Naive B cell (primary cell): Measurements from ENCODE around the gene IPO9. TPM values are rescaled to one million over a fixed set of nuclear protein-coding genes. Genes with fewer than 3 reads are reported as not detected.

Source experiments
- ATAC-seq, 2 donors: fragments of 150-1000 bp; cut with Tn5 transposase; 2 replicates each; pipeline ENCODE4 v1.10.0; 2021; ENCODE audit warnings: low read depth in 2 of 2, mild to moderate bottlenecking in 2 of 2, moderate library complexity in 2 of 2
- DNase-seq: peaks from one replicate; pipeline ENCODE4 v3.0.0; 2022
- H3K27ac Mint-ChIP-seq, 6 donors: one replicate each; pipeline ENCODE4 v1.8.0; 2020 to 2022; ENCODE audit warnings: mild to moderate bottlenecking in 6 of 6, mixed read lengths in 6 of 6, moderate library complexity in 5 of 6, inconsistent platforms in 2 of 6
- H3K27me3 Mint-ChIP-seq, 3 donors: one replicate each; pipeline ENCODE4 v1.8.0; 2021 to 2022; ENCODE audit warnings: mixed read lengths in 3 of 3, mild to moderate bottlenecking in 1 of 3
- H3K36me3 Mint-ChIP-seq, 2 donors: one replicate each; pipeline ENCODE4 v1.8.0; 2020 to 2022; ENCODE audit warnings: mixed read lengths in 2 of 2, inconsistent platforms in 1 of 2, mild to moderate bottlenecking in 1 of 2
- H3K4me1 Mint-ChIP-seq, 3 donors: one replicate each; pipeline ENCODE4 v1.8.0; 2020 to 2022; ENCODE audit warnings: mixed read lengths in 3 of 3, inconsistent platforms in 1 of 3, mild to moderate bottlenecking in 1 of 3, moderate library complexity in 1 of 3
- H3K4me3 Mint-ChIP-seq, 8 donors: one replicate each; pipeline ENCODE4 v1.8.0; 2020 to 2022; ENCODE audit warnings: mild to moderate bottlenecking in 8 of 8, mixed read lengths in 8 of 8, moderate library complexity in 8 of 8, inconsistent platforms in 2 of 8
- H3K9me3 Mint-ChIP-seq, 7 donors: one replicate each; pipeline ENCODE4 v1.8.0; 2020 to 2022; ENCODE audit warnings: mixed read lengths in 7 of 7, mild to moderate bottlenecking in 5 of 7, inconsistent platforms in 2 of 7, moderate library complexity in 1 of 7
- polyA plus RNA-seq, 6 donors: library from polyadenylated mRNA; unstranded; fragments of 300-500 nt; fragmentation: Illumina TruSeq; gene quantifications; one replicate each; pipeline ENCODE4 v1.2.3, GENCODE V29; 2021; ENCODE audit warnings: low read depth in 6 of 6

Gene IPO9
- polyA plus RNA-seq, 6 donors from 2014 or later = 13.6 to 30.0 (median 18.0) TPM

GRCh38 chr1:201888282-201889089, 59.5 kb downstream of the IPO9 start, which contains the start of gene SHISA4:
Gene SHISA4, plus strand, starts transcription at chr1:201888898. Its CDS starts 97 bp downstream, at chr1:201888995.
- H3K4me1 Mint-ChIP-seq = peaks cover 11 to 23% (median 15%) of the 10 kb centered on the region in 3 donors
- H3K36me3 Mint-ChIP-seq = no peaks in the 10 kb centered on the region
- DNase-seq = no peak
- H3K27ac Mint-ChIP-seq = peak within 1 kb of the TSS in 4 of 6 donors; percentile 29 to 70 (median 48)
- peak; percentile 42 to 59 for ATAC-seq
- peak within 1 kb of the TSS; percentile 66 to 93 (median 78) for H3K4me3 Mint-ChIP-seq
- H3K27me3 Mint-ChIP-seq = peaks cover 36 to 64% (median 55%) of the 10 kb centered on the region in 3 donors
- H3K9me3 Mint-ChIP-seq = peaks cover 0 to 3% (median 0%) of the 10 kb centered on the region in 7 donors

- DNase-seq (no peak), ATAC-seq (no peak)
- Mint-ChIP-seq H3K27me3 (peaks cover 43 to 73% (median 64%) of the 10 kb centered on the region in 3 donors), H3K4me1 (peaks cover 8 to 16% (median 10%) of the 10 kb centered on the region in 3 donors), H3K27ac (peak overlapping the region in 2 of 6 donors; percentile 65 to 70), H3K36me3 (no peaks in the 10 kb centered on the region), H3K9me3 (peaks cover 0 to 3% (median 0%) of the 10 kb centered on the region in 7 donors), H3K4me3 (peak overlapping the region; percentile 66 to 93 (median 78))
Measured at GRCh38 chr1:201889090-201889968, 60.4 kb downstream of the IPO9 start.

GRCh38 chr1:201890223-201890622, 61.3 kb downstream of the IPO9 start:
- peak overlapping the region in 2 of 8 donors; percentile 61 to 81 for H3K4me3 Mint-ChIP-seq
- H3K36me3 Mint-ChIP-seq = no peaks in the 10 kb centered on the region
- ATAC-seq = no peak
- no peak overlapping the region for H3K27ac Mint-ChIP-seq
- peaks cover 43 to 71% (median 65%) of the 10 kb centered on the region in 3 donors for H3K27me3 Mint-ChIP-seq
- peaks cover 0 to 3% (median 0%) of the 10 kb centered on the region in 7 donors for H3K9me3 Mint-ChIP-seq
- DNase-seq = no peak
- H3K4me1 Mint-ChIP-seq = peaks cover 6 to 12% (median 6%) of the 10 kb centered on the region in 3 donors

GRCh38 chr1:201890806-201891450, 62.0 kb downstream of the IPO9 start:
- H3K27me3 Mint-ChIP-seq = peaks cover 43 to 68% (median 65%) of the 10 kb centered on the region in 3 donors
- no peak overlapping the region for H3K27ac Mint-ChIP-seq
- peaks cover 6 to 16% (median 8%) of the 10 kb centered on the region in 3 donors for H3K4me1 Mint-ChIP-seq
- DNase-seq (no peak), ATAC-seq (no peak)
- peaks cover 0 to 3% (median 0%) of the 10 kb centered on the region in 7 donors for H3K9me3 Mint-ChIP-seq
- no peaks in the 10 kb centered on the region for H3K36me3 Mint-ChIP-seq
- peak overlapping the region in 1 of 8 donors; percentile 81 for H3K4me3 Mint-ChIP-seq

- no peak for DNase-seq
- H3K27me3 Mint-ChIP-seq = peaks cover 42 to 65% (median 64%) of the 10 kb centered on the region in 3 donors
- H3K9me3 Mint-ChIP-seq = peaks cover 0 to 3% (median 0%) of the 10 kb centered on the region in 7 donors
- ATAC-seq = no peak
- H3K36me3 Mint-ChIP-seq = no peaks in the 10 kb centered on the region
- peak overlapping the region in 1 of 8 donors; percentile 83 for H3K4me3 Mint-ChIP-seq
- H3K27ac Mint-ChIP-seq = no peak overlapping the region
- peaks cover 8 to 21% (median 12%) of the 10 kb centered on the region in 3 donors for H3K4me1 Mint-ChIP-seq
Measured at GRCh38 chr1:201891451-201892045, 62.6 kb downstream of the IPO9 start.

GRCh38 chr1:201892211-201892610, 63.3 kb downstream of the IPO9 start:
- ATAC-seq (no peak), DNase-seq (no peak)
- Mint-ChIP-seq H3K27ac (peak overlapping the region in 1 of 6 donors; percentile 81), H3K9me3 (peaks cover 0 to 3% (median 0%) of the 10 kb centered on the region in 7 donors), H3K36me3 (no peaks in the 10 kb centered on the region), H3K4me3 (no peak overlapping the region), H3K4me1 (peaks cover 8 to 21% (median 12%) of the 10 kb centered on the region in 3 donors), H3K27me3 (peaks cover 35 to 58% (median 58%) of the 10 kb centered on the region in 3 donors)

GRCh38 chr1:201893431-201893830, 64.5 kb downstream of the IPO9 start:
- Mint-ChIP-seq H3K9me3 (peaks cover 0 to 3% (median 0%) of the 10 kb centered on the region in 7 donors), H3K27me3 (peaks cover 27 to 53% (median 48%) of the 10 kb centered on the region in 3 donors), H3K27ac (no peak overlapping the region), H3K4me1 (peaks cover 8 to 18% (median 12%) of the 10 kb centered on the region in 3 donors), H3K36me3 (no peaks in the 10 kb centered on the region), H3K4me3 (no peak overlapping the region)
- no peak for DNase-seq
- no peak for ATAC-seq

- no peak overlapping the region for H3K4me3 Mint-ChIP-seq
- peaks cover 6 to 16% (median 9%) of the 10 kb centered on the region in 3 donors for H3K4me1 Mint-ChIP-seq
- no peaks in the 10 kb centered on the region for H3K36me3 Mint-ChIP-seq
- H3K27me3 Mint-ChIP-seq = peaks cover 25 to 54% (median 50%) of the 10 kb centered on the region in 3 donors
- DNase-seq (no peak), ATAC-seq (no peak)
- H3K9me3 Mint-ChIP-seq = peaks cover 0 to 2% (median 0%) of the 10 kb centered on the region in 7 donors
- peak overlapping the region in 1 of 6 donors; percentile 55 for H3K27ac Mint-ChIP-seq
Measured at GRCh38 chr1:201894343-201895119, 65.6 kb downstream of the IPO9 start.

GRCh38 chr1:201895120-201895665, 66.2 kb downstream of the IPO9 start:
- no peak for ATAC-seq
- no peaks in the 10 kb centered on the region for H3K36me3 Mint-ChIP-seq
- peaks cover 25 to 56% (median 52%) of the 10 kb centered on the region in 3 donors for H3K27me3 Mint-ChIP-seq

GRCh38 chr1:201895913-201896807, 67.2 kb downstream of the IPO9 start:
- H3K36me3 Mint-ChIP-seq = no peaks in the 10 kb centered on the region
- H3K4me3 Mint-ChIP-seq = peak overlapping the region in 3 of 8 donors; percentile 5 to 47 (median 47)
- DNase-seq = peak; percentile 46
- peak overlapping the region in 2 of 6 donors; percentile 15 to 28 for H3K27ac Mint-ChIP-seq
- peaks cover 20 to 52% (median 49%) of the 10 kb centered on the region in 3 donors for H3K27me3 Mint-ChIP-seq
- H3K9me3 Mint-ChIP-seq = peaks cover 0 to 4% (median 0%) of the 10 kb centered on the region in 7 donors
- H3K4me1 Mint-ChIP-seq = peaks cover 8 to 12% (median 11%) of the 10 kb centered on the region in 3 donors
- ATAC-seq = peak; percentile 75 to 79

More at GRCh38 chr1:201895120-201895665, 66.2 kb downstream of the IPO9 start:
- no peak for DNase-seq
- peaks cover 0 to 2% (median 0%) of the 10 kb centered on the region in 7 donors for H3K9me3 Mint-ChIP-seq
- no peak overlapping the region for H3K4me3 Mint-ChIP-seq
- H3K4me1 Mint-ChIP-seq = peaks cover 7 to 12% (median 11%) of the 10 kb centered on the region in 3 donors
- H3K27ac Mint-ChIP-seq = no peak overlapping the region
